ENCODE results near the gene MRPS27.

Gene MRPS27

DNA sequence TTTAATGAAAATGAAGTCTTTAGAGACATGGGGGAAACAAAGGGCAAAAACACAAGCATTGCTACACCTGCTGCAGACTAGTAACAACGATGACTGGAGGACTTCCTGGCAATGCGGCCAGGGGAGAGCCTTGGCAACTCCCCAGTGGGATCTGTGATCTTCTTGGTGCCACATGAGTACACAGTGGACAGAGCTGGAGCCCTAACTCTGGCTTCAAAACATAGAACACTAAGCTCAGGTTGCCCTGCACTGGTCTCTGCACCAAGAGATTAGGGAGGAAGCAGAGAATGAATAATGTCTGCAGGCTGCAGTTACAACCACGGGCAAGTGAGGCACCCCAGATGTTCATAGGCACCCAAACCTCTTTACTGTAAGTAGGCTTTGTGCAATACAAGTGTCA lies 91.1 kb downstream of the MRPS27 start:
- no peak for DNase-seq

DNA sequence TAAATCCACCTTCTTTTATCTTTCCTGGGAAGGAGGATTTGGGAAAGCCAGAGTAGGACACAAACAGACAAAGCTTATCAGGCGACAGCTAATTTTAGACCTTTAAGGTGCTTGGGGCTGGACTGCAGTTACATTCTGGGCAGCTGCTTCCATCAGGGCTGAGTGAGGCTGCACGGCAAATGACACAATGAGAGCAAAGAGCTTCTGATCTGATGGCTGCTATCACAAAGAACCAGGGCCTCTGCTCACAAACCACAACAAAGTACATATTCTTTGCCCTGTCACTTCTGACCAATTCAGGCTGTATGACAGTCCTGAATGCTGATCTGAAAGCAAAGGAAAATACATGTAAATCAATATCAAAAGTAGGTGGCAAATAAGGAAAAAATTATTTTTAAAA lies 93.1 kb downstream of the MRPS27 start:
- DNase-seq, result no peak

GRCh38 chr5:72225741-72226140 lies 94.3 kb downstream of the MRPS27 start:
- no peak for DNase-seq

DNA sequence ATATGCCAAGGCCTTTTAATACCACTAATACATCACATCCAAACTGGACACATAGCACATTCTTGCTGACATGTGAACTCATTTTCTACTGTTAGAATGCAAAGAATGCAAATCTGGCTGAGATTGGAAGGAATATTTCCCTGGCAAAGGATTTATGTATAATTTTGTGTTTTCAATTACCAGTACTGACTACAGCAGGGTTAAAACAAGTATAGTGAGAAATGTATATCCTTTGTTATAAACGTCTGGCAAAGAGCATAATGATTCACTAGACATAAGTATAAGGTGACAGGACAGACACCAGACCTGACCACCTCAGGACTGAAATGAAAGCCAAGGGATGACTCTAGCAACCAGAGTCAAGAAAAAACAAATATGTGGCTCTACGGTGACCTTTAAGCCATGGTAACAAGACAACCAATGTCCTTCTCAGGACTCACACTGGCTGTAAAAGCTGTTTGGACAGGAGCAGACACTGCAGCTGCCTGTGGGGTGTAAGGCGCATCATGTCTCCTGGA lies 95.0 kb downstream of the MRPS27 start:
- no peak for DNase-seq

- no peak for DNase-seq
Observed at GRCh38 chr5:72223371-72223770, 96.7 kb downstream of the MRPS27 start.

DNA sequence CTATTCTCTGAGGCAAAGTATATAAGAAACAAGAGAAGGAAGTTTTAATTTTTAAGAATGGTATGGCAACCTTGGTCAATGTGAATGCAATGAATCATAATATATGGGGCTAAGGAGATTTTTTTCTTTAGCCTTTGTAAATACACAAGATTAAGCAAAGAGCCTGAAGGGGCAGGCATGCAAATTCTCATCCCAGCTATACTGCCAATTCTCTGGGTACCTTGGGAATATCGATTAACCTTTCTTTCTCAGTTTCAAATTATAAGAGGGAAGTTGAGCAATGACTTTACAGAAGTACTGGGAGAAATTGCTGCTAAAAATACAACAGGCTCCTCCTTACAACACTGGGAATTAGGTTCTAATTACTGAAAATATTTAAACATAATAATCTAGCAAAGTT lies 97.5 kb downstream of the MRPS27 start:
- no peak for DNase-seq

- DNase-seq, result no peak
Observed at GRCh38 chr5:72221541-72221940, 98.5 kb downstream of the MRPS27 start.

DNA sequence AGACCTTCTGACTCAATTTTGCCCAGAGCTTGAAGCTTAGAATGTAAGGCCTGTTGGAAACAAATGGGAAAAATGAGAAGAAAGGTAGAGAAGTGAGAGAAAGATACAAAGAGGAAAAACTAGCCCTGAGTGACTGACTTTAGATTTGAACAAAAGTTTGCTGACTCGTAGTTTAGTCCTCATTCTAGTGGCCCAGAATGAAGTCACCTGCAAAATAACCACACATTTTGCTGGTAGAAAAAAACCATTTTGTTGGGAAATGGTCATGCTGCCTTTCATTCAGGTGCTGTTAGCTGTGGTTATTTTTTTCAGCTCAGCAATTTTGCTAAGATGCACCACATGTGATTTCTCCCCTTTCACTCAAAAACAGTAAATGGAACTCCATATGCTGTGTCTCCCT lies 98.9 kb downstream of the MRPS27 start:
- no peak for DNase-seq

DNA sequence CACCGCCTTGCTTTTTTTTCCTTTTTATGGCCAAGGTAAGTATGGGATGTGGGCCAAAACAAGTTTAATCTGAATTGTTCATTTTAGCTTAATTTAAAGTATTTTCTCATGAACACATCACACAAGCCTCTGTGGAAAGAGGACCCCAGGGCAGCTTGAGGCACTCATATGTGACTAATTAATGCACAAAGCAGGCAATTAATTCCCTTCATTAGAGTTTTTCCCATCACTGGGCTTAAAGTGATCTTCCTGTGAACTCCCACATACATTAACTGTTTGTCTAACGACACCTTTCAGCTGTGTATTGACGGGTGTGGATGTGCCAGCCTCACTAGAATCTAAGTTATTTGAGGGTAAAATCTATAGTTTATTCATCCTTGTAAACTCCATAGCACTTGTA lies 103.3 kb downstream of the MRPS27 start:
- DNase-seq, result no peak

DNA sequence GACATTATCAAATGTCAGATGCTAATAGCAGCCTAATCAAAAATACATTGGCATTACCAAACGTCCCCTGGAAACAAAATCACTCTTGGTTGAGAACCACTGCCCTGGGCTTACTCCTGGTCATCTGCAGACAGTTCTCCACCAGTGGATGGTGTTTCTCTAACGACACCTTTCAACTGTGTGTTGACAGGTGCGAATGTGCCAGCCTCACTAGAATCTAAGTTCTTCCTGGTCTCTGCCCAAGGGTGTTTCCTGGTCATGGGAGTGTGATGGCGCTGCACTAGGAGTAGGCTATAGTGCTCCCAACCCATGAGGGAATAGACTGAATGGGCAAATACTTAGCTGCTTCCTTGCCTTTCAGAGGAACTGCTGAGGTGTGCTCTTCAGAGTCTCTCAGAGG lies 105.9 kb downstream of the MRPS27 start:
- DNase-seq, result no peak

- DNase-seq, result no peak
Observed at GRCh38 chr5:72213482-72213881, 106.6 kb downstream of the MRPS27 start.

DNA sequence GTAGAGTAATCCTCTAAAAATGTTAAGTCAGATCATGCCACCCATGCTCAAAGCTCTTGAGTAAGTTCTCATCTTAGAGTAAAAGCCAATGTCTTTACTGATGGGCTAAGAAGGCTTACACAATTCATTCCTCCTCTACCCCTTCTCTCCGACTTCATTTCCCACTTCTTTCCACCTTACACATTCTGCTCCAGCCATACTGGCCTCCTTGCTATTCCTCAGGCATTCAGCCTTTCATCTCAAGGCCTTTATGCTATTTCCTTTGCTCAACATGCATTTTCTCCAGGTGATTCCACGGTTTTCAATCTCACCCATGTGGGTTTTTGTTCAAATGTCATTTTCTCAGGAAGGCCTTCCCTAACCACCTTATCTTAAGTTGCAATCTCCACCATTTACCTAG lies 107.9 kb downstream of the MRPS27 start:
- no peak for DNase-seq

GRCh38 chr5:72210888-72211678 lies 109.0 kb downstream of the MRPS27 start:
- DNase-seq, result no peak

DNA sequence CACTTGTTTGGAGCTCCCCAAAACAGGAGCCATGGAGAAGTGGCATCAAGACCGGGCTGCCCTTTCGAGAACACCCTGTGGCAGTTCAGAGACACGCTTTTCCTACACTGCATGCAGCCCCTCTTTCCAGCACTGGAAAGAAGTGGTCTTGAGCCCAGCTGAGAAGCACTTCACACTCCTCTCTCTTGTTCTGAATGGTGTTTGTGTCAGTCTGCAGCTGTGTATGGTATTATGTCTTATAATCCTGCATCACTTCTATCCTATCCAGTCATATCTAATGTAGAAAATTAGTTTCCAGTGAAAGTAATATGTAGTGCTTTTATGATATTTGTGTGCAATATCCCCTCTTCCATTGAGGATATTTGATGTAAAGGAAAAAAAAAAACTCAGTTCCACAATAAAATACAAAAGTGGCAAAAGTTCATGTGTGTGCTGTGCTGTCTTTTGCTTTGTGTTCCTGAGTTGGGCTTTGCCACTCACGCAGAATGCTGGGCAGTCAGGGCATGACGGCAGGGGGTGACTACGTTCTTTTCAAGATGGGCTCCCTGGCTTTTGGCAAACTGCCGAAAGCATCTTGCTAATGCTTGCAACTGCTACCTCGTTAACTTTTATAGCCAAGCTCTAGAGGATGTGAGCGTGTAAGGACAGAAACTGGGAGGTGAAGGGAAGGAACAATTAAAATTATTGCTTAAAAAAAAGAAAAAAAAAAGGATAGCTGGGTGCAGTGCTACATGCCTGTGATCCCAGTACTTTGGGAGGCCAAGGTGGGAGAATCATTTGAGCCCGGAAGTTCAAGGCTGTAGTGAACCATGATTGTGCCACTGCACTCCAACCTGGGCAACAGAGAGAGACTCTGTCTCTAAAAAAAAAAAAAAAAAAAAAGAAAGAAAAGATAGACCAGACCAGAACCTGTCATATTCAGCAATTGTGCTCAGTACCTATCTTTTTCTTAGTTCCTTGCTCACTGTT lies 110.6 kb downstream of the MRPS27 start:
- DNase-seq, result no peak

GRCh38 chr5:72208324-72208926 lies 111.6 kb downstream of the MRPS27 start:
- DNase-seq, result no peak

DNA sequence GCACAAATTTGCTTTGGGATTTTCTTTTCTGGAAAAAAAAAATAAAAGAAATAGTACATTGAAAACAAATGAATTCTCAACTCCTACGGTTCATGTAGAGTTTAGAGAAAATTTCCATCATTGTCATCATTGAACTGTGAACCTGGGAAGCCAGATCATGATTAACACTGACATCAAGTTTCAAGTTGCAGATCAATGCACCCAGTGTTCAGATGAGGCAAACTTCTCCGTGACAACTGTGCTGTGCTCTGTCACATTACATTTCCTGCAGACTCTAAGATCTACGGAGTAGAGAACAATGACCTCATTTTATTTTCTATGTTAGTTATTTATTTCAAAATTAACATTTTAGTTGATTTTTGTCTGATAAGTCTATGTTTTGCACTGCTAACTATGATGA lies 113.0 kb downstream of the MRPS27 start:
- DNase-seq, result no peak

- DNase-seq, result no peak
Observed at GRCh38 chr5:72206160-72206559, 113.9 kb downstream of the MRPS27 start.

DNA sequence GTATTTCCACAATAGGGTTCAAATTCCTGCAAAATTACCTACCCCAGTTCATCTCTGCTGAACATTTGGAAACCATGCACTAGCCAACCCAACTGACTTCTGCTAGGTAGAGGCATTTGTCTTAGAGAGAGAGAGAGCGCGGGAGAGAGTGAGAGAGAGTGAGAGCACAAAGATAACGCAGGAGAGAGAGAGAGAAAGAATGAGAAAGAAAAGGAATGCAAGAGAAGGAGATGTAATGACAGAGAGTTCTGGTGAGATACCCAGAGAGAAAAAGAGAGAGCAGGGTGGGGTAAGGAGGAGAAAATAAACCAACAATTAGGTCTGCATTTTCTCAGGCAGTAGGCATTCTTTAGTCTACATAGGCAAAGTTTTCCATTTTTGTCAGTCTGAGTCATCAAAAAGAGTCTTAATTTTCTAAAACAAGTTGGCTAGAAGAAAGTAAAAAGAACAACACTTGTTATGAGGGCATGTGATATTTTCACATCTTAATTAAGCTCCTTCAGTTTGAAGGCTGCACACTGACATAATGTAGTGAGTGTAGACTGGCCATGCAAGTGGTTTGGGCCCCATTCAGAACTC lies 114.5 kb downstream of the MRPS27 start:
- no peak for DNase-seq

DNA sequence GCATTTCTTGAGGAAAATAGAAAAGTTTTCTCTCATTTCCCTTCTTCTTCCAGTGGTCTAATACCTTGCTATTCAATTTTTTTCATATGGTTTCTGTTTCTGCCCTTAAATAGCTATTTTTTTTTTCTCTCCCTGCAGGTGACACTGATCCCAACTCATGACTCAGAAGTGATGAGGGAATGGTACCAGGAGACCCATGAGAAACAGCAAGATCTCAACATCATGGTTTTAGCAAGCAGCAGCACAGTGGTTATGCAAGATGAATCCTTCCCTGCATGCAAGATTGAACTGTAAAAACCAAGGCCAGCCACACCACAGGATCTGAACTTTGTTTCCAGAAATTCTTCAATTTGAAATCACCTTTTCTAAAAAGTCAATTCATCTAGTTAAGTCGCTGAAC lies 115.1 kb downstream of the MRPS27 start:
- DNase-seq, result no peak

DNA sequence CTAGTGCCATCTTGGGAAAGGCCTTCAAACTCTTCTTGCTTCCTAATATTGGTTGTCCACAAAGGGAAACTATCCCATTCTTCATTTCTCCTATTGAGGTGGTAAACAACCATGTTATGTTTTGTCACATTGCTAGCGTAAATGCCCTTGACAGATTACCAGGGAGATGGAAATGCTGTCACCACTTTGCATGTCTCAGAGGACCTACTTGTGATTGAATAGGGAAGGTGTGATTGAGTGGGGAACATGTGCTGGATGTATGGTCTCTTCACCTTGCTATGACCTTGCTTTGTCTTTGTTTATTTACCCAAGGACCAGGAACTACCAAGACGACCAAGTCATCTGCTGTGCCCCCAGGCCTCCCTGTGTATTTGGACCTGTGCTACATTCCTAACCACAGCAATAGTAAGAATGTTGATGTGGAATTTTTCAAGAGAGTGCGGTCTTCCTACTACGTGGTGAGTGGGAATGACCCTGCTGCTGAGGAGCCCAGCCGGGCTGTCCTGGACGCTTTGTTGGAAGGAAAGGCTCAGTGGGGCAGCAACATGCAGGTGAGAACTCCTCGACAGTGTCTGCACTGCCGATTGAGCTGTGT lies 116.7 kb downstream of the MRPS27 start:
- DNase-seq, result no peak

- DNase-seq, result no peak
Observed at GRCh38 chr5:72202331-72202825, 117.7 kb downstream of the MRPS27 start.

- DNase-seq, result no peak
Observed at GRCh38 chr5:72199681-72200080, 120.4 kb downstream of the MRPS27 start.

Measured in AML-193 (cell line).